NCI-H146 (cell line): Measurements from ENCODE around the gene SLC22A7.

Experiments
- DNase-seq: peaks from one replicate; lab custom pipeline; 2025; lab: John Stamatoyannopoulos, UW

The SLC22A7 gene

DNA sequence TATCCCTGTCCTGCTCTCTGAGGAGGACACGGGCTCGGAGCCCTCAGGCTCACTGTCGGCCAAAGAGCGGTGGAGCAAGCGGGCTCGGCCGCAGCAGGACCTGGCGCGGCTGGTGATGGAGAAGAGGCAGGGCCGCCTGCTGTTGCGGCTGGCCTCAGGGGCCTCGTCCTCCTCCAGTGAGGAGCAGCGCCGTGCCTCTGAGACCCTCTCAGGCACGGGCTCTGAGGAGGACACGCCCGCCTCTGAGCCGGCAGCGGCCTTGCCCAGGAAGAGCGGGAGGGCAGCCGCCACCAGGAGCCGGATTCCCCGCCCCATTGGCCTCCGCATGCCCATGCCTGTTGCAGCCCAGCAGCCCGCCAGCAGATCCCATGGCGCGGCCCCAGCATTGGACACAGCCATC lies 14.2 kb upstream of the SLC22A7 start:
- DNase-seq = no peak

DNA sequence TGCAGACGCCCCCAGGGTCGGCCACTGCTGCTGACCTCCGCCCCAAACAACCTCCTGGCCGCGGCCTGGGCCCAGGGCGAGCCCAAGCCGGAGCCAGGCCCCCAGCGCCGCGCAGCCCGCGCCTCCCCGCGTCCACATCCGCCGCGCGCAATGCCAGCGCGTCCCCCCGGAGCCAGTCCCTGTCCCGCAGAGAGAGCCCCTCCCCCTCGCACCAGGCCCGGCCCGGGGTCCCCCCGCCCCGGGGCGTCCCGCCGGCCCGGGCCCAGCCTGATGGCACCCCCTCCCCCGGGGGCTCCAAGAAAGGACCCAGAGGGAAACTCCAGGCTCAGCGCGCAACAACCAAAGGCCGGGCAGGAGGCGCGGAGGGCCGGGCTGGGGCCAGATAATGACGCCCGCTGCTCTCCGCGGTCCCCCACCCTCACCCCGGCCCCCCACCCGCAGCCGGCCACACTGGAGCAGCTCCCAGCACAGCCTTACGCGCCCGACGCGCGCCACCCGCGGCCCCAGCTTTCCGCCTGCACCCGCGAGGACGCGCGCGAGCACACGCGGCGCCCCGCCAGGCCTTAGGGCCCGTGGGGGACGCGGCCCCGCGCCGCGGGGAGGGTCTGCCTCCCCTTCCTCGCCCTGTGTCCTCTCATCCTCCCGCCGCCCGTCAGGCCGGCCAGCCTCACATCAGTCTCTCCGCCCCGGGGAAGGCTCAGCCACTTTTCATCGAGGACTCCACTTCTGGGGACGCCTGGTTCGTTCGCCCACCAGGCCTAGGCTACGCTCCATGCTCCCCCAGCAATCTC lies 12.9 kb upstream of the SLC22A7 start:
- no peak for DNase-seq

DNA sequence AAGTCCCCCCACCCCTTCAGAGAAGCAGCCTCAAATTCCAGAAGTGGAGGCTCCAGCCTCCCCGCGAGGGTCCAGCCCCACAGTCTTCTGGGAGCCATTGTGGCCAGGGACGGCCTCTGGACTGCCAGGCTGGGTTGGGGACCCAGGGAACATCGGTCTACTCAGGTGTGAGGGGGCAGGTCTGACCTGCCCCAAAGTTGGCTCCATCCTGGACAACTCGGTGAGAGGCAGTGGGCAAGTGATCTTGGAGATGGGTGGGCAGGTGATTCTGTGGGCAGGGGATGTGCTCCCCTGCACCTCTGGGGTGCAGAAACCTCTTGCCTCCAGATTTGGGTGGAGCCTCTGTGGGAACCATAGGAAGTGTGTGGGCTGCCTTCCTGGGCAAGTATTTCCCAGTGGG lies 12.2 kb upstream of the SLC22A7 start:
- DNase-seq = no peak

DNA sequence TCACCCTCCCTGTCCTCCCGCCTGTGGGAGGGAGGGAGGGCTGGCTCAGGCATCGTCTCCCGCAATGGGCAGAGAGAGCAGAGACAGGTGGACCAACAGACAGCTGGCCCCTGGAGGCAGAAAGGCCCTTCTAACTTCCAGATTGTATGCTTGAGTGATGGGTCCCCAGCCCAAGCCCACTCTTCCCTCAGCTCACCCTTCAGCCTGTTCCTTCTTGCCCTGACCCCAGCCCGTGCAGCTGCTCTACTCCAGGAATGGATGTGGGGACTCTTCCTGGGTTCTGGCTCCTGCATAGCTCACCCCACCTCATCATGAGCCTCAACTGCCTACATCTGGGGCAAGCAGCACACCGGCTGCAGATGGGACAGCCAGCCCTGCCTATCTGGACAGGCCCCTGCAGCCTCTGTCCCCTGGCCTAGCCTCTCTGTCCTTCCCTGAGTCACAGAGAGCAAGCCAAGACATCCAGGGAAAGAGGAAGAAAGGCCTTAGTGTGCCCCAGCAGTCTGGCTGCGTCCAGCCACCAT lies 11.5 kb upstream of the SLC22A7 start:
- no peak for DNase-seq

DNA sequence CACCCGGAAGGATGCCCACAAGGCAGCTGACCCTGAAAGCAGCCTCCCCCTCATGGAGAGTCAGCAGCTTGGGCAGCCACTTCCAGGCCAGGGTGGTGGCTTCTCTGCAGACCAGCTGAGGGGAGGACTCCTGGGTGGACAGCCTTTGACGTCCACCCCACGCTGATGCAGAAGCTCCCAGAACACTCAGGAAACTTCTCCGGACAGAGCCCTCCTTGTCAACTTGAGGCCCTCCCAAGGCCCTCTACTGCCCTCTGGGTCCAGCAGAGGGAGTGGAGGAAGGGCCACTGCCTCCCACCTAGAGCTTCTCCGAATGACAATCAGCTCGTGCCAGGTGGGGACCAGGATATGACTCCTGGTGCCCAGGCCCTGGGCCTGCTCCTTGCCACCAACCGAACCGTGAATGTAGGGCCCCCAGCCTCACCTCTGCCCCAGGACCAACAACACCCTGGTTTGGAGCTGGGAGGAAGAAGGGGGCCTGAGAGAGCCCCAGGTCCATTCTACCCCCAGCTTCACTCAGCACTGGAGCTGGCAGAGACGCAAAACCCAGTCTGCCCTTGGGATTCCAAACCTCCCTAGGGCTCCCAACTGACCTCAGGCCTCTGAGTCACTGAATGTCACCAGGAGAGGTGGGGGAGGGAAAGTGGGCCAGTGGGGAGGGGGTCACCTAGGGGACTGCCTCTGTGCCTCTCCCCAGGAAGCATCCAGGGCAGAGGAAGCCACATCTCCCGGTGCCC lies 10.9 kb upstream of the SLC22A7 start:
- no peak for DNase-seq

DNA sequence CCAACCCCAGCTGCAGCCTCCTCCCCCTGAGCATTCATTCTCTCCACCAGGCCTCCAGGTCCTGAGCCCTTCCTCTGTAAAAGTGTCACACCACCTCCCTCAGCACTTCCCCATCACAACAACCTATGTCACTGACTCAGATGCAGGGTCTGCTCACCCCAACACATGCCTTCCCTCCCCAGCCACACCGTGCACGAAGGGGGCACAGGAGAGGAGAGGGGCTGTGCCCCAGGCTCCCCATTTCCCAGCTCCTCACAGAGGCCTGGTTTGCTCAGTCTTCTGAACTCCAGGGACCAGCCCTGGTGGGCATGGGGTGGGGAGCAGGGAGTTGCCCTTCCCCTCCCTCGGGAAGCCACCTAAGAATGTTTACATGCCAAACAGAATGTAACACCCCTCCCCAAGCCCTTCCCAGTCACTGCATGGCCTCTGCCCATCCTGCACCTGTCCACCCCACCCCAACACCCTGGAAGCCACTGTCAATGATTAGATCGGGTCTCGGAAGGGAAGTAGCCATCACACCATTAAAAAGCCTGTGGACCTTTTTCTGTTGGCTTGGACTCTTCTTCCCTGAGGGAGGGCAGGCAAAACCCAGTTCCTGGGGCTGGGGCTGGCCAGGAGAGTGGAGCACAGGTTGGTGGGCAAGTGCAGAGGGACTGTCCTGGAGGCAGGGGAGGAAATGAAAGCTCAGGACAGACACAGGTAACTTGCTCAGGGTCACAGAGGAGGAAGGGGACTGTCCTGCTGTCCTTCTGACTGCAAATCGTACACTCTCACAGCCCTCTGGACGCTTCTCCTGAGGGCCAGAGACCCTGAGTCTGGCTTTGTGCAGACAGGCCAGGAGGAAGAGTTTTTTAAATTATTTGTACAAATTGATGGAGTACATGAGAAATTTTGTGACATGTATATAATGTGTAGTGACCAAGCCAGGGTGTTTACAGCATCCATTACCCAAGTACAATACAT lies 10.1 kb upstream of the SLC22A7 start:
- DNase-seq = no peak

DNA sequence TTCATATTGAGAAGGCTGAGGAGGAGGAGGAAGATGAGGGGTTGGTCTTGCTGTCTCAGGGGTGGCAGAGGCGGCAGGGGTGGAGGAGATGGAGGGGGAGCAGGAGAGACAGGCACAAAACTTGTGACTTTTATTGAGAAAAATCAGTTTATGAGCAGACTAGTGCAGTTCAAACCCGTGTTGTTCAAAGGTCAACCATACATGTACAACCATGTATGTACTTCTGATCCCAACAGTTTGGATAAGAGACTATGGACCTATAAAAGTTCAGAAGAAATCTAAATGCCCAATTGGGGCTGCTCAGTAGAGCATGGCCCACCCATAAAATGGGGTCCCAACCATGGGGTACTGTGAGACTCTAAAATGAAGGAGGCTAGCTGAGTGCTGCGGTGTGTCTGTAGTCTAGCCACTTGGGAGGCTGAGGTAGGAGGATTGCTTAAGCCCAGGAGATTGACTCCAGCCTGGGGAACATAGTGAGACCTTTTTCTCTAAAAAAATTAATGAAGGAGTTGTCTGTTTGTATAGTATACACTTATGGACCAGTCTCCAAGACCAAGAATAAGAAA lies 7.6 kb upstream of the SLC22A7 start:
- DNase-seq = no peak

DNA sequence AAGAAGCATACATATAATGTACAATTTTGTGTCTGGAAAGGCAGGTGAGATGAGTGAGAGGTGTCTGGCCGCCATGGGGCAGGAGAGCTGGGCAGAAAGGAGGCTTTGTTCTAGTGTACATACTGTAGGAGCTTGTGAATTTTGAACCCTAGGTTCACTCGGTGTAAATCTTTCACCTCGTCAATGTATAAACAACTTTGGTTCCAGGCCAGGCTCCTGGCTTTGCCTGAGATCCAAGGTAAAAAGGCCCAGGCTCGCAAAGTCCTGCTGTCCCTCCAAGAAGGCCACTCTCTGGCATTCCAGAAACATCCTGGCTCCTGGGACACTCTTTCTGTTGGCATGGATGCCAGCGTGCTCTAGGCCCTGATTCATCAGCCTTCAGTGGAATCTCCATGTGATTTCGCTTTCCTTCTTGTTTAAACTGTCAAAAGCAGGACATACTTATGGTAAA lies 7.1 kb upstream of the SLC22A7 start:
- DNase-seq = no peak

DNA sequence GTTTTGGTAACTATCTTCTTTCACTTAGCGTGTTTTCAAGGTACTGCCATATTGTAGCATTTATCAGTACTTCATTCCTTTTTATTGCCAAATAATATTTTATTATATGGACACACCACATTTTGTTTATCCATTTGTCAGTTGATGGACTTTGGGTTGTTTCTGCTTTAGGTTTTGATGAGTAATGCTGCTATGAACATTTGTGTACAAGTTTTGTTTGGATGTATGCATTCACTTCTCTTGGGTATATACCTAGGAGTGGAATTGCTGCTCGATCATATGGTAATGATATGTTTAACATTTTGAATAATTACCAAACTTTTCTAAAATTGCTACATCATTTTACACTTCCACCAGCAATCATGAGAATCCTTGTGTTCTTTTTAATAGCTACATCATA lies 6.4 kb upstream of the SLC22A7 start:
- no peak for DNase-seq

DNA sequence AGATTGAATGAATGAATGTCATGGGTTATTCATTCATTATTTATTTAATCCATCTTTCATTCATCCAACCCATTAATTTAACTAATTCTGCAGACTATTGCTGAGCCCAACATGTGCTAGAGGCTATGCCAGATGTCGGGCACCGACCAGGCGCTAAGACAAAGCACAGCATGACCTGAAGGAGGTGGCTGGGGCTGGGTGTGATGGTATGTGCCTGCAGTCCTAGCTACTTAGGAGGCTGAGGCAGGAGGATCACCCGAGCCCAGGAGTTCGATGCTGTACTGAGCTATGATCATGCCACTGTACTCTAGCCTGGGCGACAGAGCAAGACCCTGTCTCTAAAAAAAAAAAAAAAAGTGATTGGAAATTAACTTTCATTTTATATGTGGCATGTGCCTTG lies 5.7 kb upstream of the SLC22A7 start:
- no peak for DNase-seq

DNA sequence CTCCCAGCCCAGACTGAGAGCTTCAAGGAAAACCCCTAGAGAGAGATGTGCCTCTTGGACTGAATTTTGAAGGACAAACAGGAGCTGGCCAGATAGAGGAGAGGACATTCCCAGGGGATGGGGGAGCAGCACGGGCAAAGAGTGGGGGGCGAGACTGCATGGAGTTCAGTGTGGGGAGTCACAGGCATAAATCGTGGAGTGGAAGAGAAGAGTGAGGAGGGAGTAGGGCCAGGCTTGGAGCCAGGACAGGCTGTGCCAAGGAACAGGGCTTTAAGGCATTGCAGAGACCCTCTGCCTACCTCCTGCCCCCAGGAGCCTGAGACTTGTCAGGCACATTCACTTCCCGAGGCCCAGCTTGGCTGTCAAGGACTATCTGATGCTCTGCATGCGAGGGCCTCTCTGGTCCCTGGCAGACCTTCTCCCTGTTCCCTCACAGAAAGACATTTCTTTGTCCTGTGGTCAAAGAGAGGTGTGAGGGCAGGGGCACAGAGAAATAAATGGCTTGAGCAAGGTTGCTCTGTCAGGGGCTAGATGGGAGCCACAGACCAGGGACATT lies 5.2 kb upstream of the SLC22A7 start:
- DNase-seq = no peak

DNA sequence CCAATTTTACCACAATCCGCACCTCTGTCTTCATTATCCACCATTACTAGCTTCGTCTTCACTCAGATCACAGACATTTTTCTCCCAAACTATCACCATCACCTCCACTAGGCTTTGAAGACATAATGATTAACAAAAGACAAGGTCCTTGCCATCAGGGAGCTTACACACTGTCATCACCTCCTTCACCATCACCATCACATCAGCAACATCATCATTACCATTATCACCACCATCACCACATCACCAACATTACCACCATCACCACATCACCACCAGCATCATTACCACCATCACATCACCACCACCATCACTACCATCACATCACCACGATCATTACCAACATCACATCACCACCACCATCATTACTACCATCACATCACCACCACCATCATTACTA lies 4.4 kb upstream of the SLC22A7 start:
- DNase-seq = no peak

DNA sequence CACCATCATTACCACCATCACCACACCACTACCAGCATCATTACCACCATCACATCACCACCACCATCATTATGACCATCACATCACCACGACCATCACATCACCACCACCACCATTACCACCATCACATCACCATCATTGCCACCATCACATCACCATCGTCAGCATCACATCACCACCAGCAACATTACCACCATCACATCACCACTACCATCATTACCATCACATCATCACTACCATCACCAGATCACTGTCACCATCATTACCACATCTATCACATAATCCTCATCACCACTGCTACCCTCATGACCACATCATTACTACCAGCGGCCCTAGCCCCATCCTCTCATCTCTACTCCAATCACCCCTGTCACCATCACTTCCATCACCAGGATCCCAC lies 3.5 kb upstream of the SLC22A7 start:
- no peak for DNase-seq

DNA sequence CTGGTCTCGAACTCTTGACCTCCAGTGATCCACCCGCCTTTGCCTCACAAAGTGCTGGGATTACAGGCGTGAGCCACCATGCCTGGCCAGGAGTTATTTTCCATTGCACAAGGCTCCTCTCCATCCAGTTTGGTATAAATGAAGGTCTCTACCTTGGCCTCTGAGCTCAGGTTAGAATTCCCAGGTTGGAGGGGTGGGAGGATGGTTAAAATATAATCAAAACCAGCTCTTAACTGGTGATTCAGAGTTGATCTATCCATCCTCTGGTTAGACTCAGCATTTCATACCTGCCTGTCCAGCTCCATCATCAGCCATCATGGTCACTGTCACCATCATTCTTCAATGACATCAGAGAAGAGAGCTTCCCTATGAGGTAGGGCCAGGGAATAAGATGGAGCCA lies 2.6 kb upstream of the SLC22A7 start:
- no peak for DNase-seq

DNA sequence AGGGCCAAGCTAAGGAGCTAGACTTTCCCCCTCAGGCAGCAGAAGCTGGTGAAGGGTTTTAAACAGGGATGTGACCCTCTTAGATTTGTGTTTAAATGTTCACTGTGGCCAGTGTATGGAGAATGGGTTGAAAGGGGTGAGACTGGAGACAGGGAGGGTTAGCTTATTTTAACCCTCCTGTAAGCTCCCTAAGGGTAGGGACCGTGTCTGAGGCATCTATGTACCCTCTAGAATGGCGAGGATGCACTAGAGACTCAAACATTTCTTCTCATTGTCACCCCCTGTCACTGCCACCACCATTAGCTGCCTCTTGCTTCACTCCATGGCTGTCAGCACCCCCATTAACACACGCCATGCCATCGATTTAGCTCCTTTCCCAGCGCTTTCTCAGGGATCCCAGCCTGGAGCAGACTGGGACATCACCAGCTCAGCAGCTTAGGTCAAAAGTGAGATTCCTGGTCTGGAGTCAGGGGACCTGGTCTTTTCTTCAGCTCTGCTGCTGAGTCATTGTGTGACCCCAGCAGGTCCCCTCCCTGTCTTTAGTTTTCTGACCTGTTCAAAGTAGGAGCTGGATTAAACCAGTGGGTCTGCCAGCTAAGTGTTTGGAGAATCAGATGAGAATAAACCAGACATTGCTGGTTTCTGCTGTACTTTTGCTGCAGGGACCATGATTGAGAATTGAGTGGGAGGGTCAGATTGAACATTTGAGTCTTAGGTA lies 1.1 kb upstream of the SLC22A7 start:
- no peak for DNase-seq

DNA sequence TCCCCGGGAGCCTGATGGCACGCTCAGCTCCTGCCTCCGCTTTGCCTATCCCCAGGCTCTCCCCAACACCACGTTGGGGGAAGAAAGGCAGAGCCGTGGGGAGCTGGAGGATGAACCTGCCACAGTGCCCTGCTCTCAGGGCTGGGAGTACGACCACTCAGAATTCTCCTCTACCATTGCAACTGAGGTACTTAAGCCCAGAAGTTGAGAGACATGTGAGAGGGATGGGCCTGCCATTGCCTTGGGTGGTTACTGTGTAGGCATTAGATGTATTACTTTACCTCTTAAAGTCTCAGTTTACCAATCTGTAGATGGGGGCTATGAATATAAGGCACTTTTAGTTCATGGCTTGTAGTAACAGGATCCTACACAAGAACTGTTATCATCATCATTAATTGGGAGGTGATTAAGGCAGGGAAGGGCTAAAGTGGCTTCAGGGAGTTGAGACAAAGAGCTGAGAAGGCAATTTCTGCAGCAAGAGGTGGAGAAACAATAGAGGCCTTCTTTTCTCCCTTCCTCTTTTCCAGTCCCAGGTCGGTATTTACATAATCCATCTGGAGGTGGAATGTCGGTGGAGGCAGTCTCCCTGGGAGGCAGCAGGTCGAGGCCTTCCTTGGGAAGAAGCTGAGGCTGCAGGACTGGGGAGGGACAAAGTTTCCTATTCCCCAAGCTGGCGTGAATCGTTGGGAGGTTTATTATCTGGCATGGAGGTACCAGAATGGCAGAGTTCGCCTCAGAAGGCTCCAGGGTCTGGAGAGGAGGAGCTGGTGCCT lies 691 bp downstream of the SLC22A7 start:
- no peak for DNase-seq

DNA sequence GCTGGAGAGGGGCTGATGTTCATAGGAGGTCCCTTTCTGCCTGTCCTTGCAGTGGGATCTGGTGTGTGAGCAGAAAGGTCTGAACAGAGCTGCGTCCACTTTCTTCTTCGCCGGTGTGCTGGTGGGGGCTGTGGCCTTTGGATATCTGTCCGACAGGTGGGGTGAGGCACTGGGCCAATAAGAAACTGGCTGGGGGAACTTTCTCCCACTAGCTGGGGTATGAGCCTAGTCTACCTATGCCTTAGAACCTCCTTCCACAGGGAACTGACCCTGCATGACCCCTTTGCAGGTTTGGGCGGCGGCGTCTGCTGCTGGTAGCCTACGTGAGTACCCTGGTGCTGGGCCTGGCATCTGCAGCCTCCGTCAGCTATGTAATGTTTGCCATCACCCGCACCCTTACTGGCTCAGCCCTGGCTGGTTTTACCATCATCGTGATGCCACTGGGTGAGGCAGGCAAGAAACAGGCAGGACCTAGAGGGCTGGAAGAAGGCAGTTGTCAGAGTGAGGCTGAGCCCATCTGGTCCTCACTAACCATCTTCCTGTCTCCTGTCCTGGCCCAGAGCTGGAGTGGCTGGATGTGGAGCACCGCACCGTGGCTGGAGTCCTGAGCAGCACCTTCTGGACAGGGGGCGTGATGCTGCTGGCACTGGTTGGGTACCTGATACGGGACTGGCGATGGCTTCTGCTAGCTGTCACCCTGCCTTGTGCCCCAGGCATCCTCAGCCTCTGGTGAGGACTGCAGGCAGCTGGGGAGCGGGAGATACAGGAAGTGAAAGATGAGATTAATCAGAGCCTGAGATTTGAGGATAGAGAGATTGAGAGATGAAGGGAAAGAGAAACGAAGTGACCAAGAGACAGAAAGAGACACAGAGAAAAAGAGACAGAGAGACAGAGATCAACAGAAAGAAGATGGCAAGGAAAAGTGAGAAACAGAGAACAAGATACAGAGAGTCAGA lies 1.6 kb downstream of the SLC22A7 start:
- DNase-seq = no peak

DNA sequence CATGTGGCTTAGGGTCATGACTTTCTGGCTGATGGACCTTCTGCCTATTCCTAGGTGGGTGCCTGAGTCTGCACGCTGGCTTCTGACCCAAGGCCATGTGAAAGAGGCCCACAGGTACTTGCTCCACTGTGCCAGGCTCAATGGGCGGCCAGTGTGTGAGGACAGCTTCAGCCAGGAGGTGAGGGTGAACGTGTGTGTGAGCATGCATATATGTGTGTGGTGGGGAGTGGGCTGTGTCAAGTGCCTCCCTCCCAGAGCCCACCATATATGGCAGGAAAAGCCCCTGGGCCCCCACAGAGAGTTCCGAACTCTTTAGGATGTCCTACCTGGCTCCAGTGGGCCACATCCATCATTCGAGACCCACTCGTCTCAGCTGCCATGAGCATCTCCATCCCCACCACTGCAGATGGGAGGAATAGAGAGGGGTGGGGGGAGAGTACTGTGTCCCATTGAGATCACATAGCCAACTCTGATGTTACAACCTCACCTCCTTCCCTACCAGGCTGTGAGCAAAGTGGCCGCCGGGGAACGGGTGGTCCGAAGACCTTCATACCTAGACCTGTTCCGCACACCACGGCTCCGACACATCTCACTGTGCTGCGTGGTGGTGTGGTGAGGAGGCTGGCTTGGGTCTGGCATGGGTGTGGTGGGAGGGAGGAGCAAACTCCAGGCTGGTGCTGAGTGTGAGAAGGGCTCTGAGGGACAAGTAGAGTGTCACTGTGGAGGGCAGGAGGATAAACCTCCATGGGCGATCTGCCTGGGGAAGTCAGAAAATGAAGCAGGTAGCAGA lies 3.2 kb downstream of the SLC22A7 start:
- DNase-seq = no peak
